SIG-M5 (cell line): ENCODE measurements around the gene FGD6.
"Not testable (repeated sequence)": the region's sequence is repeated elsewhere in the genome, so short reads cannot be mapped to it uniquely, and the experiment has no call there.

Source experiments
- DNase-seq: peaks from one replicate; lab custom pipeline; 2025; lab: John Stamatoyannopoulos, UW

FGD6 gene

DNA sequence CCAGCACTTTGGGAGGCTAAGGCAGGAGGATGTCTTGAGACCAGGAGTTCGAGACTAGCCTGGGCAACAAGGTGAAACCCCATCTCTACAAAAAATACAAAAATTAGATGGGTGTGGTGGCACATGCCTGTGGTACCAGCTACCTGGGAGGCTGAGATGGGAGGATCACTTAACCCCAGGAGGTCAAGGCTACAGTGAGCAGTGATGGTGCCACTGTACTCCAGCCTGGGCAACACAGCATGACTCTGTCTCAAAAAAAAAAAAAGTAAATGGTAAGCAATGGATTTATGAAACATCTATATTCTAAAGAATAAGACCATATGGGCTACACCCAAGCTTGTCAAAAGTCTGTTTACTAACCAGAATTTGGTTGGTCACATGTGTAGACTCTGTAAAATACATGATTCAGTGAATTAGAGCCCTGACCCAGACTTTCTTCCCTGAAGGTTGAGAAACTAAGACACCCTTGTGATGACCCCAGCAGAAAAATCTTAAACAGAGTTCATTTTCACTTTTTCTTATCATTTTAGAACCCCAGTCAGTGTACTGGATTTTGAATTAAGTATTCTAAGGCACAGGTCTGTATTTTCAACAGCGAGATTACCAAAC, 12.1 kb downstream of the FGD6 start:
- DNase-seq = no peak

DNA sequence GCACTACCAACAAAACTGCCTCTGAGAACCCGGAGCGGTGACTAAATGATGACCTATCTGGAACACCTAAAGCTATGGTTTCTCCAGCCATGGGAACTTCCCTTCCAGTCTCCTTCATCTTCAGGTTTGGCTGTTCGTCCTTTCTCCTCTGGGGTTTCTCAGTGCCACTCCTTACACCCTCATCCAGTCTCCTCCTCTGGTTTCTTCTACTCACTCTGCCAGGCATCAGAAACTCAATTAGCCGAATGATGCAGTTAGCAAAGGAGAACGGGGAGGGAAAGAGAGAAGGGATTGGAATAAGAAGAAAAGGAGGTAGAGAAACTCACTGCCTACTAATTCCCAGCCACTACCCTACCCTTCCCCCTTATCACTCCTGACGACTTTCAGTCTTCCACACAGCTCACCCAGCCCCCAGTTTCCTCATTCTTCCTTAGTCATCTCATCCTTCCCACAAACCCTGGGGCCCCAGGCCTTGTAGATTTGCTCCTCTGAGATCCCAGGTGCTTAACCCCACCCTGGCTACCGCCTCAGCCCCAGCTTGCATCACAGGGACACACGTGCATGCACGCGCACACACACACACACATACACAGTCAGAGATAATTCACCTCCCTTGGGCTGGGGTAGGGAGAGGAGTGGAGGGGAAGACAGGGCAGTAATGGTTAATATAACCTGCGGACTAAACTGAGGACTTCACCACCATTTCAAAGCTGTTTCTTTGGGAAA, 13.0 kb downstream of the FGD6 start:
- no peak for DNase-seq

DNA sequence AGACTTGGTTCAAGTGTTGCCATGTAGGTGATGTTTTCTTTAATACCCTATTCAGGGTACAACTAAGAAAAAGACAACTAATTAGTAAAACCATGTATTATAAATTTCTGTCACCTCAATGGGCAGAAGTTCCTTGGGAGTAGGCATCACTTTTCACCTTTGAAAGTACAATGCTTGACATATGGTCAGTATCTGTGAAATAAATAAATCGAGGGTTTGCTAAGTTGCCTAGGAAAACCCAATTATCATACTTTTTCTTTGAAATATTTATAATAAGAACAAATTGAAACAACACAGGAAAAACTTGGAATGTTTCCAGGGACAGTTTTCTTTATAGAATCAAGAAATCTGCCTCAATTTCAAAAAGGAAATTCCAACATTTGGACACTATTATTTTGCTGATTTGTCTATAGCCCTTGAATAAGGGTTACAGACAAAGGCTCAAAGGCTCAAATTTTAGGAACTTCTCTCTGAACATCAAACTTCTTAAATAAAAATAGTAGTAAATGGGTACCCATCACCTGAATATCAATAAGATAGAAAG, 13.7 kb downstream of the FGD6 start:
- no peak for DNase-seq

DNA sequence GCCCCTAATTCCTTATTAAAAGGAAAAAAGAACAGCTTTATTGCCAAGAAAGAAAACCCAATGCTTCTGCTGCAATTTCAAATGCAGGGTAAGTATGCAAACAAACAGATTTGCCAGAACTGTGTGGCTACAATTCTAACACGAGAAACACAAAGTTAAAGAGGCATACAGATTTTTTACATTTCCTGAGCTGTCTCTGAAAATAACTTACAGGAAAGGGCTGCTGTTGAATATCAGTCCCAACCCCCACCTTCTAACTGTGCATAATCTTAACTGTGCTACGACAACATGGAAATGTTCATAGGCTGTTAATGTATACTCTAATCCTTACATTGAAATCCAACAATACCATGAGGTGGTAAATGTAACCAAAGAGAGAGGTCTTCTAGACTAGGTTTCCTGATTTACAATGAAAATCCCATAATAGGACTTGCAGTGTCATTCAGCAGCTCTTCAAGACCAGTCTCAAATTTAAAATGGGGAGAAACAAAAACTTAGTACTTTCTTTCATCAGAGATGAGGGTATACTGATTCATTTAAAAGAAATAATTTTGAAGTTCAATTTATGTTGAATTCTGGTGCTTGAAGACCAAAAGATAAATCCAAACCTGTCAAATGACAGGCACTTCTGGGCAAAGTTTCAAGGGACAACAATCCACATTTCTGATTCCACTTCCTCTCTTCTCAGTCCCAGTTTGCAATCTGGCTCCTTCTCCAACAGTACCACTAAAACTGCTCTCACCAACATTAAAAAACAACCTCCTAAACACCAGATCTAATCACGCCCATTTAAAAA, 14.4 kb downstream of the FGD6 start:
- no peak for DNase-seq

DNA sequence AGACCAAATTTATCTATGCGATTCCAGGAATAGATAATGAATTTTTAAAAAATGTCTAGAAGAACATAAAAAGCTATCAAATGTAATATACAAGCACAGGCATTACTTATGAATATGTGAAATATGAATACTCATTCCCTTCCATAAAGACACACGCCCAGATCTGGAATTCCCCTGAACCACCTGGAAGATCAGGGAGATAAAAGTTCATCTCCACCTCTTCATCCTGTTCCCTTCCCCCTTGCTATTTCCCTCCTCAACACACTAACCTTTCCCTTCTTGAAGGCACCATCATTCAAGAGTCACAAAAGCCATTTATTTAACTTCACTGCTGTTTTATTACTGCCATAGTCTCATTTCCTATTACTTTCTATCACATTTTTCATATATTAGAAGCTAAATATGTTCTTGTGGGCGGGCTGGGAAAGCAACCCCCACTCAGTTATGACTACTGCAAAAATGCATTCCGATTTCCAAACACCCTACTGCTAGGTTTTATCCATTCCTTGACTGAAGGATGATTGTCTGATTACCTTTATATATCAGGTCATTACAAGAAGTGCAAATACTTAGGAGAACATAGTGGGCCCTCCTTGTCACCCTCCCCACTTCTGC, 16.1 kb downstream of the FGD6 start:
- no peak for DNase-seq

DNA sequence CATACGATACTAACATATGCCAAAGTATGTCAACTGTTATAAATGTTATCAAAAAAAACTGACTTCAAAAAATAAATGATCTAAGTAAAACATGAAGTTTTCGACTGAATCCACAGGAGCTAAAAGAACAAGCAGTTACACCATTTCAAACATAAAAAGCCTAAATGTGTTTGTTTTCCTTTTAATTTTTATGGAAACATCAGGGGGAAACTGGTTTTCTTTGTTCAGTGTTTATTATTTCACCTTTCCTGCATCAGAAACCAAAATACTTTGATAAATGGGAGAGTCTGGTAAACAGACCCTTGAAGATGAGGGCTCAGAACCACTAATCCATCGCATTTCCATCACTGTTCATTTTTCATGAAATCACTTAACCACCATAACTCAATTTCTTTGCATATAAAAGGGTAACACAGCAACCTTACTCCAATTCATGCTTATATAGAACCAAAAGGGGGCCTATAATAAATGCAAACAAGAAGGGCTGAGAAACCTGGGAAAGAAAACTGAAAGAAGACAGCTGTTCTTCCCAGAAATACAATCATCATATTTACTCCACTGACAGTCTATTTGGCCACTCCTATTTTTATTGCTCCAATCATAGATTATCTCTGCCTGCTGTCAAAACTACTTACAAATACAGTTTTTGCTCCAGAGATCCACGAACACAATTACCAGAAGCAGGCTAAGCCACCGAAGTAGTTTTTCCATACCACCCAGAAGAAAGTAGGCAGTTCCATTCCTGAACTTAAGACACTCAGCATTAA, 17.0 kb downstream of the FGD6 start:
- DNase-seq = no peak

DNA sequence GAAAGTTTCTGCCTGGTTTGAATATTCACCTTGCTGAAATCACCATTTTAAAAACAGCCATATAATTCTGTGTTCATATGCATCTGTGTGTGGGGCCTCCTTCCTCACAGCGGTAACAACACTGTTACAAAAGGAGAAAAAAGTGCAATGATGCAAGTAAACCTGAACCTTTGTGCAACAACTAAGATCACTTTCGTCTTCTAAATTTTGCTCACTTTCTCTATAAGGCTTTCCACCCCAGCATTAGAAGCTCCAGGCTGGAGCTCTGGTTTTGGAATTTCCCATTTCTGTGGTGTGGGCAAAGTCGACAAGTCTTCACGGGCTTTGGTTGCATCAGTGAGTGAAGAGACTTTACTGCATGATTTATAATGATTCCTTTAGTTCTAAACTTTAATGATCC, 18.4 kb downstream of the FGD6 start:
- no peak for DNase-seq

DNA sequence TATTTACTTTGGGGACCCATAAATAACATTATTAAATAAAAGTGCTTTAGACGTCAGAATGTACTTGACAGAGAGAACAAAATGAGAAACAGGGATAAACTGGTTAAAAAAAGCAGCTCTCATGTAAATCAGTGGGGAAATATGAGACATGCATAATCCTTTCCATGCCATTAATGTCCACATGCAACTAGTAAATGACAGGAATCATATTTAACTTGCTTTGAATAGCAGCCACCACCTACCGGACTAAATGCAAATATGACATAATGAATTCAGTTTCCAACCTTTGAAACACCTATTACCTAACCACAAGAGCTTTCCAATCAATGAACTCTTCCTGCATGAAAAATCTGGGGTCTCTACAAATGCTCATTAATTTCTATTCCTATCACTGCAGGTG, 19.6 kb downstream of the FGD6 start:
- no peak for DNase-seq

DNA sequence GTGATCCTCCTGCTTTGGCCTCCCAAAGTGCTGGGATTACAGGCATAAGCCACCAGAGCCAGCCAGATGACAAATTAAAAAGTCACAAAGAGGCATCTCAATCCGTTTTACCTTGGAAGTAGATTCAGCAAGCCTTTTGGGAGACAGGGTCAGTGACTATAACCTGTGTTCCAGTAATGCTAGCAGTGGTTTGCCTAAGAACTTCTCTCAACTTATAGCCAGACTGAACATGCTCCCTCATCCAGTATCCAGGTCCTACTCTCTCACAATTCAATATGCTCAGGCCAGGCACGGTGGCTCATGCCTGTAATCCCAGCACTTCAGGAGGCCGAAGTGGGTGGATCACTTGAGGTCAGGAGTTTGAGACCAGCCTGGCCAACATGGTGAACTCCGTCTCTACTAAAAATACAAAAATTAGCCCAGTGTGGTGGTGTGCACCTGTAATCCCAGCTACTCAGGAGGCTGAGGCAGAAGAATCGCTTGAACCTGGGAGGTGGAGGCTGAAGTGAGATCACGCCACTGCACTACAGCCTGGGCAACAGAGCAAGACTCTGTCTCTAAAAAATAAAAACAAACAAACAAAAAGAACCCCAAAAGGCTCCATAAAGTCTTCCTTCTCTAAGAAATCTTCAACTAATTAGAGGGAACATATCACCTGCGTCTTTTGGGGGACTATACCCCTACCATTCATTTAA, 20.2 kb downstream of the FGD6 start:
- DNase-seq = not testable (repeated sequence)

DNA sequence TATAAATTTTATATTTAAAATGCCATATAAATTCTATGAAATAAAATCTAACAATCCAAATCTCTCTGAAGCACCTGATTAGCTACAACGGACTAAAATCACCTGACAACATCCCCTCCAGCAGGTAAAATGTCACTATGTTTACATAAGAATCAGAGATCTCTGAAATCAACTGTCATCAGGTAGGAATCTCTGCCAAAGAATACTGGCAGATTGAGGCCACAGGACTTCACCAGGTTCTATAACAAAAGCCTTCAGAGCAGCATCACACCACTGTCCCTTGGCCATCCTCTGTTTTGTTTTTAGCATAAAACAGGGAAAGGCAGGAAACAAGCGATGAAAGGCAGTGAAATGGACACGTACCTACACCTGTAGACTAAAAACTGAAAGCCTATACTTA, 22.1 kb downstream of the FGD6 start:
- no peak for DNase-seq

DNA sequence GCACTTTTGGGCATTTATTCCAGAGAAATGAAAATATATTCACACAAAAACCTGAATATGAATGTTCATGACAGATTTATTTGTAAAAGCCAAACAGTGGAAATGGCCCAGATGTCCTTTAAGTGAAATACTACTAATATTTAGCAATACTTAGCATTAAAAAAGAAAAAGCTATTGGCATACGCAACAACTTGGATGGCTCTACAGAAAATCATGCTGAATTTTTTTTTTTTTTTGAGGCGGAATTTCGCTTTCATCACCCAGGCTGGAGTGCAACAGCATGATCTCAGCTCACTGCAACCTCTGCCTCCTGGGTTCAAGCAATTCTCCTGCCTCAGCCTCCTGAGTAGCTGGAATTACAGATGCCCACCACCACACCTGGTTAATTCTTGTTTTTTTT, 24.1 kb downstream of the FGD6 start:
- no peak for DNase-seq

DNA sequence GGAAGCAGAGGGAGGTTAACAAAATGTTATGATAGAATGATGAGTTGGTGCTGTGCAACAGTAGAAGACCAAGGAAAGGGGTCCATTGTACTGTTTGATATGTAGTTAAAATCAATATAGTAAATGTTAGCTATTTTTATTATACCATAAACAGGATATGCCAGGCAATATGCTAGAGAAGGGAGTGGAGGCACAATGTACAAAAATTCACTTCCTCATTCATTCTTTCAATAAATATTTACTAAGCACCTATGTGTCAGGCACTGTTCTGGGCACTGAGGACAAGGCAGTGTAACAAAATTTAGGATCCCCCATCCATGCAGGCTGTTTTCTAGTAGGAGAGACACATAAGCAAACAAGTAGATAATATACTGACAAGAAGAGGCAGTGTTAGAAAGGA, 25.0 kb downstream of the FGD6 start:
- no peak for DNase-seq

DNA sequence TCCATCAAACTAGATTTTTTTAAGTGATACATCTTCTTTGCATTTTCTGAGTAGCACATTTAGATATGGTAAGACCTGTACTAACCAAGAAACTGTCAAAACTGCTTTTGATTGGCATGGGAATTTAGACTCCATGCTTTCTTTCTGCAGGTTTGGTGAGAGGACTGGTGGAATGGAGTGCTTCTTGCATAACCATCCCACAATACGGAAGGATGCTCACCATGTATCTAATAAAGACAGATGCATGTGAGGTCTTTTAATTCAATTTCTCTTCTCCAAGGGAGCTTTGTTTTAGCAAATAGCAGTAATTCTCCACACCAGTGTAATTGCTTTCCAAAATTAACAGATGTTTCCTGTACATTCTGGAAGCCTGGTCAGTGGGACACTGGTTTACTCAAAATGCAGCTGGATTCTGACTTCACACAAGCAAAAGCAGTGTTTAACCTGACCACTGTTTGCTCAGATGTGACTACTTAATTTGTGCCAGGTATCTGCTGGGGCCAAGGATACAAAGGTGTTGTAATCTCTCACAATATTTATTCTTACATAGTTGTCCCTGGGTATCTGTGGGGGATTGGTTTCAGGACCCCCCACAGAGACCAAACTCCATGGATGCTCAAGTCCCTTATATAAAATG, 26.1 kb downstream of the FGD6 start:
- DNase-seq = no peak

DNA sequence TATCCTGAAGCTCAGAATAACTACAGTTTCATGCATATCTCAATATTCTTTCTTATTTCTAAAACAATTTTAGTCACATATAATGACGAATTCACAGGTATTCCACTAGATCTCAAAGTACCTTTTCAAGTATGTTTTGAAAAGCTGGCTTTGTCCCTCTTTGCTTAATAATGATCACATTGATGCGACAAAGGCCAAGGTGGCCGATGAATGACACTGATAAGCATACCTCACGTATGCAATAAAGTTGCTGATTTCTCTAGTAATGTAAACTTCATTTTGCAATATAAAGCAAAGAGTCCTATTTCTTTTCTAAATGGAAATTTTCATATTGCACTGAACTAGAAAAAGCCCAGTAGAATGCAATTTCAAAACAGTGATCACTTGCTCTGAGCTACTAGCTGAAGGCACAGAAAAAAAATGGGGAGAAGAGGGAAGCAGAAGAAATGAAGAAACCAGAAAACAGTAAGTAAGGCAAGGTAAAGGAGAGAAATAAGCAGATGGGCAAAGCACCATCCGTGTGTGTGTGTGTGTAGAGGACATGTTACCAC, 29.3 kb downstream of the FGD6 start:
- no peak for DNase-seq

DNA sequence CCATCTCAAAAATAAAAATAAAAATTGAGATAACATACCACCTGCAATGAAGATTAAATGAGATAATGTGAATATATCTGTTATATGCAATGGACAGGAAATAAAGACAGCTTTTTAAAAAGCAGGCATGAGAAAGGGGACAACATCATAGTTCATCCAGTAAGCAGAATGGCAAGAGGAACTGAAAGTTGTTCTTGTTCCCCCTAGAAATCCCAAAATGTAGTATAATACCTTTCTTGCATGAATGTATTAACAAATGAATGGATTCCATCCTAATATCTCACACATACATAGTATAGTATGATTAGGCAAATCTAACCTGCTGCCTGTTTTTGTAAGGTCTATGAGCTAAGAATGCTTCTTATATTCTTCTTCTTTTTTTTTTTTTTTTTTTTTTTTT, 31.4 kb downstream of the FGD6 start:
- DNase-seq = no peak

DNA sequence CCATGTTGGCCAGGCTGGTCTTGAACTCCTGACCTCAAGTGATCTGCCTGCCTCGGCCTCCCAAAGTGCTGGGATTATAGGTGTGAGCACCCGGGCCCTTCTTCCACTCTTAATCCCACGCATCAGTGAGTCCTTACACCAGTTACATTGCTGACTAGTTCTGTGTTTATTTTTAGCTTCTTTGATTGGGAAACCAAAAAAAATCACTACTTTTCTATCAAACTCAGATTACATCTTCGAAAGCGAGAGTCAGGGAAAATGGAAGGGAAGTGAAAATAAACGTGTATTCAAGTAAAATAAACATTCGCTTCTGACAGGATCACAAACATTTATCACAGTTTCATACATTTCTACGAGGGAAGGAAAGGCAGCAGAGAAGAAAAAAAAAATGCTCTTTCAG, 32.2 kb downstream of the FGD6 start:
- DNase-seq = no peak

DNA sequence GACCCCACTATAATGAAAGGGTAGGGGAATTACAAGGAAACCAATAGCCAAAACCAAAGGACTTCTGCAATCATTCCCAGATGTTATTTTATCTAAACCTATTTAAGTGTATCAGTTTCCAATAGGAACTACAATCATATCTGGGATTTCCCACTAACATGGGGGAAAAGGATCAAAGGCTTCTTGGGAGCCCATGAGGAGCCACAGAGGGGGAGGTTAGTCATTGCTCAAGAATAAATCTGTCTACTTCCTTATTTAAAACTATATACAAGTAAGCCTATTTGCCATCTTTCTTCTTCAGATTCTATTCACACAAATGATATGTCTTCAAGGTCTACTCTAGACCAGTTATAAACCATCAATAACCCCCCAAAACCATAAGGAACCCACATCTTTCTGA, 33.1 kb downstream of the FGD6 start:
- no peak for DNase-seq

DNA sequence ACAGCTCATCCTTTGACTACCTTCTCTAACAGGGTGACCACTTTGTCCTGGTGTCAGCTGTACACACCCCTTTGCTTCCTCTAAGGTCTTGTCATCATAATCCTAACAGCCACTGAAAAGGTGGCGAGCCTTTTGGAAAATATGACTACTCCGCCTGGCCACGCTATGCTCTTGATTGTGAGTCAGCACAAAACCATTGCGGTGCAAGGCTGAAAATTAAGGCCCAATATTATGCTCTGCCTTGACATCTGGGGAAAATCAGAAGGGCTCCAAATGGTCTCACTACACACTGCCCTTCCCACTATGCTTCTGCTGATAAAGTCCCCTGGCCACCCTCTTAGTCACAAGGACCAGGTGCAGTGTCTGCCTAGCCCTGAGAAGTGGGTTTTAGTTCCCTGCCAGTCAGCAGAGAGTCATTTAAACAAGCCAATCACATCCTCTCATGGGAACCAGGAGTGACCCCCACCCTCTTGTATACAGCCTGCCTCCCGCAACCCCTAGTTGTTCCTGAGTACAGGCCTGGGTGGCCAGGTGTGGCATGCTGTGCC, 34.3 kb downstream of the FGD6 start:
- DNase-seq = no peak

DNA sequence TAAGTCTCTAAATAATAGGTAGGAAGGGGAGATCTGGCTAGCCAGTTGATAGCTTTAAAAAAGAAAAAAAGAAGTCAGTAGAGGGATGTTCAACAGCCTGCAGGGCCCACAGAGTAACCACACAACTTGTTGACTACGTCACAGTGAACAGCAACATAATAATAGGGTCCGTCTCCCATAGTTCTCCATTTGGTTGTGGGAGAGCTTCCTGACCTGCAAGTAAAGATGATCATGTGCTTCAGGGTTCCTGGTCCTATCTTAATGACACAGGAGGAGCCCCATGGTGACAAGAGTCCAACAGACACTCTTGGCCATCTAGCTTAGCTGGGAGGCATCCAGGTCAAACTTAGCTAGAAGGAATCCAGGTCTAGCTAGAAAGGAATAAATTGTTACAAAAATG, 36.2 kb downstream of the FGD6 start:
- no peak for DNase-seq

DNA sequence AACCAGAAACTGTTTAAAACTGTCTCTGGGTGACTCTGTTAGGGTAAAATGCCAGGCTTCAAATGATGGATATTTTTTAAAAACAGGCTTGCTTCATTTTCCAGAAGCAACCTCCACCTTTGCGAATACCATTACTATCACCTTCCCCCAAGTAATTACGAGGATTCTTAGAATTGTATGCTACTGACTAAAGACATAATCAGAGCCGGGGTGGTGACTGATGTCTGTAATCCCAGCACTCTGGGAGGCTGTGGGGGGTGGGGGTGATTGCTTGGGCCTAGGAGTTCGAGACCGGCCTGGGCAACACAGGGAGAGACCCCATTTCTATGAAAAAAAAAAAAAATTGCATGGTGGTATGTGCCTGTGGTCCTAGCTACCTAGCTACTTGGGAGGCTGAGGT, 38.3 kb downstream of the FGD6 start:
- DNase-seq = no peak
